GM15510 (cell line): ENCODE data around the gene VWA5B1.

Experiments
- POLR2A ChIP-seq: IDR thresholded peaks from 3 replicates; pipeline ENCODE4 v1.6.1; 2011; ENCODE audit warnings: borderline replicate concordance; ENCODE audit not compliant: insufficient read length; ENCODE audit errors: extremely low read depth

VWA5B1 gene

GRCh38 chr1:20271498-20272400 is 18.9 kb upstream of the VWA5B1 start:
- TF ChIP-seq POLR2A = no peak

- no peak for TF ChIP-seq POLR2A
Measured at GRCh38 chr1:20275319-20275925, 15.3 kb upstream of the VWA5B1 start.

GRCh38 chr1:20276485-20277159 is 14.1 kb upstream of the VWA5B1 start:
- TF ChIP-seq POLR2A = no peak

GRCh38 chr1:20278692-20279130 is 12.0 kb upstream of the VWA5B1 start:
- no peak for TF ChIP-seq POLR2A

- TF ChIP-seq POLR2A = no peak
Measured at GRCh38 chr1:20279509-20279908, 11.2 kb upstream of the VWA5B1 start.

GRCh38 chr1:20280341-20280740 is 10.3 kb upstream of the VWA5B1 start:
- no peak for TF ChIP-seq POLR2A

- no peak for TF ChIP-seq POLR2A
Measured at GRCh38 chr1:20280906-20281305, 9.8 kb upstream of the VWA5B1 start.

- no peak for TF ChIP-seq POLR2A
Measured at GRCh38 chr1:20281801-20282200, 8.9 kb upstream of the VWA5B1 start.

GRCh38 chr1:20282533-20282932 is 8.1 kb upstream of the VWA5B1 start:
- TF ChIP-seq POLR2A = no peak

GRCh38 chr1:20284046-20284445 is 6.6 kb upstream of the VWA5B1 start:
- TF ChIP-seq POLR2A = no peak

- no peak for TF ChIP-seq POLR2A
Measured at GRCh38 chr1:20284625-20285024, 6.0 kb upstream of the VWA5B1 start.

- no peak for TF ChIP-seq POLR2A
Measured at GRCh38 chr1:20285510-20285909, 5.2 kb upstream of the VWA5B1 start.

GRCh38 chr1:20291645-20292084 is 990 bp downstream of the VWA5B1 start:
- TF ChIP-seq POLR2A = no peak

GRCh38 chr1:20298626-20299025 is 8.0 kb downstream of the VWA5B1 start:
- TF ChIP-seq POLR2A = no peak

GRCh38 chr1:20301463-20302107 is 10.9 kb downstream of the VWA5B1 start:
- TF ChIP-seq POLR2A = no peak
